ENCODE results near the gene ABCF3. TPM values are rescaled to one million over a fixed set of nuclear protein-coding genes. Genes with fewer than 3 reads are reported as not detected.
"Not testable (repeated sequence)": the region's sequence is repeated elsewhere in the genome, so short reads cannot be mapped to it uniquely, and the experiment has no call there.

ABCF3 gene
- polyA plus RNA-seq, 1 donor (not counting 4 experiments of a cell fraction or from before 2014, with no cell fraction given): 39.2 TPM

DNA sequence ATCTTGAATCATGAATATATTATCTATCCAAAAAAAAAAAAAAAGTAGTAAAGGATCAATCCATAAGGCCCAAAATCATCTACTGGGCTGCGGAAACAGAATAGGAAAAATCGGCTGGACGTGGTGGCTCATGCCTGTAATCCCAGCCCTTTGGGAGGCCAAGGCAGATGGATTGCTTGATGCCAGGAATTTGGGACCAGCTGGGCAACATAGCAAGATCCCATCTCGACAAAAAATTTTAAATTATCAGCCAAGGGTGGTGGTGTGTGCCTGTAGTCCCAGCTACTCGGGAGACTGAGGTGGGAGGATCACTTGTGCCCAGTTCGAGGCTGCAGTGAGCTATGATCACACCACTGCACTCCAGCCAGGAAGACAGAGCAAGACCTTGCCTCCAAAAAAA, 36.9 kb upstream of the ABCF3 start:
- no peaks in the 10 kb centered on the region for H3K9me3 ChIP-seq (ENCODE audit: control insufficient read depth, low read depth, low read length)
- FAIRE-seq (no peak), DNase-seq (ENCODE audit: low read depth, low spot score) (no peak)
- no peak overlapping the region for H3K27ac ChIP-seq (ENCODE audit: control insufficient read depth, insufficient read depth, low read length)
- dilution Hi-C loops (cut with MboI; ENCODE audit: extremely low pct_ligation_motif_present, low sequenced_read_pairs): no loop called here
- TF ChIP-seq, protein P1, sequence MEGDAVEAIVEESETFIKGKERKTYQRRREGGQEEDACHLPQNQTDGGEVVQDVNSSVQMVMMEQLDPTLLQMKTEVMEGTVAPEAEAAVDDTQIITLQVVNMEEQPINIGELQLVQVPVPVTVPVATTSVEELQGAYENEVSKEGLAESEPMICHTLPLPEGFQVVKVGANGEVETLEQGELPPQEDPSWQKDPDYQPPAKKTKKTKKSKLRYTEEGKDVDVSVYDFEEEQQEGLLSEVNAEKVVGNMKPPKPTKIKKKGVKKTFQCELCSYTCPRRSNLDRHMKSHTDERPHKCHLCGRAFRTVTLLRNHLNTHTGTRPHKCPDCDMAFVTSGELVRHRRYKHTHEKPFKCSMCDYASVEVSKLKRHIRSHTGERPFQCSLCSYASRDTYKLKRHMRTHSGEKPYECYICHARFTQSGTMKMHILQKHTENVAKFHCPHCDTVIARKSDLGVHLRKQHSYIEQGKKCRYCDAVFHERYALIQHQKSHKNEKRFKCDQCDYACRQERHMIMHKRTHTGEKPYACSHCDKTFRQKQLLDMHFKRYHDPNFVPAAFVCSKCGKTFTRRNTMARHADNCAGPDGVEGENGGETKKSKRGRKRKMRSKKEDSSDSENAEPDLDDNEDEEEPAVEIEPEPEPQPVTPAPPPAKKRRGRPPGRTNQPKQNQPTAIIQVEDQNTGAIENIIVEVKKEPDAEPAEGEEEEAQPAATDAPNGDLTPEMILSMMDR (optimal IDR thresholded peaks at IDR 0.05 in 1 of 3, IDR thresholded peaks at IDR 0.05 in 1 of 3, conservative IDR thresholded peaks at IDR 0.05 in 1 of 3; ENCODE audit: extremely low read depth in 1 of 3, insufficient read depth in 2 of 3, low read length in 3 of 3): no peak
- TF ChIP-seq EZH2 (IDR thresholded peaks at IDR 0.05; ENCODE audit: low read length): no peak
- no peaks in the 10 kb centered on the region for H3K27me3 ChIP-seq (ENCODE audit: control insufficient read depth, extremely low read depth, insufficient read depth, low read length)
- no peak overlapping the region for H3K4me3 ChIP-seq (ENCODE audit: control insufficient read depth in 2 of 3, extremely low read depth in 1 of 3, insufficient read depth in 2 of 3, low read depth in 1 of 3, low read length in 3 of 3)
- no peak overlapping the region for H3K4me2 ChIP-seq (ENCODE audit: control insufficient read depth, extremely low read depth, insufficient read depth, low read depth, low read length)
- no peak overlapping the region for H3K9ac ChIP-seq (ENCODE audit: control insufficient read depth, extremely low read depth, insufficient read depth, low read length)
- no peaks in the 10 kb centered on the region for H3K79me2 ChIP-seq (ENCODE audit: control insufficient read depth, insufficient read depth, low read length)
- H3K36me3 ChIP-seq (ENCODE audit: control insufficient read depth in 2 of 2, extremely low read depth in 1 of 2, insufficient read depth in 2 of 2, low read length in 2 of 2): peaks cover 7 to 16% of the 10 kb centered on the region in 2 experiments
- H2AFZ ChIP-seq (ENCODE audit: control insufficient read depth, low read length): no peak overlapping the region
- no peaks in the 10 kb centered on the region for H3K9me1 ChIP-seq (ENCODE audit: control insufficient read depth, extremely low read depth, insufficient read depth, low read length)
- peaks cover 4% of the 10 kb centered on the region for H3K4me1 ChIP-seq (ENCODE audit: control insufficient read depth, extremely low read depth, insufficient read depth, low read length)
- H4K20me1 ChIP-seq (ENCODE audit: control insufficient read depth, extremely low read depth, insufficient read depth, low read length): peaks cover 9% of the 10 kb centered on the region

DNA sequence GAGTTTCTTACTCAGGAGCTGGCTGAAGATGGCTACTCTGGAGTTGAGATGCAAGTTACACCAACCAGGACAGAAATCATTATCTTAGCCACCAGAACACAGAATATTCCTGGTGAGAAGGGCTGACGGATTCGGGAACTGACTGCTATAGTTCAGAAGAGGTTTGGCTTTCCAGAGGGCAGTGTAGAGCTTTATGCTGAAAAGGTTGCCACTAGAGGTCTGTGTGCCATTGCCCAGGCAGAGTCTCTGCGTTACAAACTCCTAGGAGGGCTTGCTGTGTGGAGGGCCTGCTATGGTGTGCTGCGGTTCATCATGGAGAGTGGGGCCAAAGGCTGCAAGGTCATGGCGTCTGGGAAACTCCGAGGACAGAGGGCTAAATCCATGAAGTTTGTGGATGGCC, 36.2 kb upstream of the ABCF3 start:
- H3K4me3 ChIP-seq (ENCODE audit: control insufficient read depth in 2 of 3, extremely low read depth in 1 of 3, insufficient read depth in 2 of 3, low read depth in 1 of 3, low read length in 3 of 3): not testable (repeated sequence)

More for the DNA sequence above, 36.2 kb upstream of the ABCF3 start:
- H3K79me2 ChIP-seq (ENCODE audit: control insufficient read depth, insufficient read depth, low read length); H4K20me1 ChIP-seq (ENCODE audit: control insufficient read depth, extremely low read depth, insufficient read depth, low read length); H3K4me2 ChIP-seq (ENCODE audit: control insufficient read depth, extremely low read depth, insufficient read depth, low read depth, low read length); H3K27ac ChIP-seq (ENCODE audit: control insufficient read depth, insufficient read depth, low read length); dilution Hi-C loops (cut with MboI; ENCODE audit: extremely low pct_ligation_motif_present, low sequenced_read_pairs); H3K9me3 ChIP-seq (ENCODE audit: control insufficient read depth, low read depth, low read length); H3K27me3 ChIP-seq (ENCODE audit: control insufficient read depth, extremely low read depth, insufficient read depth, low read length); DNase-seq (ENCODE audit: low read depth, low spot score); H3K9ac ChIP-seq (ENCODE audit: control insufficient read depth, extremely low read depth, insufficient read depth, low read length); H3K36me3 ChIP-seq (ENCODE audit: control insufficient read depth in 2 of 2, extremely low read depth in 1 of 2, insufficient read depth in 2 of 2, low read length in 2 of 2); FAIRE-seq; H3K4me1 ChIP-seq (ENCODE audit: control insufficient read depth, extremely low read depth, insufficient read depth, low read length); H3K9me1 ChIP-seq (ENCODE audit: control insufficient read depth, extremely low read depth, insufficient read depth, low read length); H2AFZ ChIP-seq (ENCODE audit: control insufficient read depth, low read length): not testable (repeated sequence)
- TF ChIP-seq, protein P1 (optimal IDR thresholded peaks at IDR 0.05 in 1 of 3, IDR thresholded peaks at IDR 0.05 in 1 of 3, conservative IDR thresholded peaks at IDR 0.05 in 1 of 3; ENCODE audit: extremely low read depth in 1 of 3, insufficient read depth in 2 of 3, low read length in 3 of 3): peak in 2 of 3 experiments; percentile 5 to 8
